ENCODE results near the gene CCDC200. TPM values are rescaled to one million over a fixed set of nuclear protein-coding genes. Genes with fewer than 3 reads are reported as not detected.
"Not testable (repeated sequence)": the region's sequence is repeated elsewhere in the genome, so short reads cannot be mapped to it uniquely, and the experiment has no call there.

The CCDC200 gene
- polyA plus RNA-seq (2013, experiment 1 of 2; ENCODE audit: insufficient read length), result 3.9 TPM
- polyA plus RNA-seq (2013, experiment 2 of 2; ENCODE audit: insufficient read length), result 3.2 TPM

GRCh38 chr17:43228020-43228782, at the start of gene CCDC200:
CCDC200 (minus strand) TSS chr17:43228623; CDS start chr17:43228554, 69 bp downstream.
- not testable (repeated sequence) for DNase-seq

- not testable (repeated sequence) for DNase-seq
Measured at GRCh38 chr17:43272914-43273313, 44.5 kb upstream of the CCDC200 start.

GRCh38 chr17:43272483-43272882, 44.1 kb upstream of the CCDC200 start:
- DNase-seq, result not testable (repeated sequence)

GRCh38 chr17:43270552-43271504, 42.4 kb upstream of the CCDC200 start:
- DNase-seq, result not testable (repeated sequence)

GRCh38 chr17:43246456-43246855, 18.0 kb upstream of the CCDC200 start:
- not testable (repeated sequence) for DNase-seq

- not testable (repeated sequence) for DNase-seq
Measured at GRCh38 chr17:43240596-43241352, 12.4 kb upstream of the CCDC200 start.

GRCh38 chr17:43239597-43239996, 11.2 kb upstream of the CCDC200 start:
- DNase-seq, result not testable (repeated sequence)

- DNase-seq, result not testable (repeated sequence)
Measured at GRCh38 chr17:43233877-43234276, 5.5 kb upstream of the CCDC200 start, which contains the start of gene RNU2-1. RNU2-1 (minus strand) TSS chr17:43233977.

GRCh38 chr17:43233263-43233662, 4.8 kb upstream of the CCDC200 start:
- DNase-seq, result not testable (repeated sequence)

GRCh38 chr17:43232021-43232699, 3.7 kb upstream of the CCDC200 start:
- DNase-seq, result not testable (repeated sequence)

GRCh38 chr17:43231205-43232020, 3.0 kb upstream of the CCDC200 start:
- DNase-seq, result not testable (repeated sequence)

- no peak for DNase-seq
Measured at GRCh38 chr17:43226393-43226792, 2.0 kb downstream of the CCDC200 start.

GRCh38 chr17:43224146-43224705, 4.2 kb downstream of the CCDC200 start:
- no peak for DNase-seq

GRCh38 chr17:43220511-43221125, 7.8 kb downstream of the CCDC200 start:
- DNase-seq, result no peak

- DNase-seq, result no peak
Measured at GRCh38 chr17:43219746-43220380, 8.6 kb downstream of the CCDC200 start.

- no peak for DNase-seq
Measured at GRCh38 chr17:43219001-43219400, 9.4 kb downstream of the CCDC200 start.

GRCh38 chr17:43217614-43218087, 10.8 kb downstream of the CCDC200 start:
- DNase-seq, result no peak

GRCh38 chr17:43216762-43217613, 11.4 kb downstream of the CCDC200 start:
- no peak for DNase-seq
